ENCODE results near the gene GEMIN5. TPM values are rescaled to one million over a fixed set of nuclear protein-coding genes. Genes with fewer than 3 reads are reported as not detected.

The GEMIN5 gene
- total and polyA plus RNA-seq, 2 of the 13 experiments (the other 11 are each of a cell fraction or from before 2014, with no cell fraction given), result 6.6 to 28.6 TPM

DNA sequence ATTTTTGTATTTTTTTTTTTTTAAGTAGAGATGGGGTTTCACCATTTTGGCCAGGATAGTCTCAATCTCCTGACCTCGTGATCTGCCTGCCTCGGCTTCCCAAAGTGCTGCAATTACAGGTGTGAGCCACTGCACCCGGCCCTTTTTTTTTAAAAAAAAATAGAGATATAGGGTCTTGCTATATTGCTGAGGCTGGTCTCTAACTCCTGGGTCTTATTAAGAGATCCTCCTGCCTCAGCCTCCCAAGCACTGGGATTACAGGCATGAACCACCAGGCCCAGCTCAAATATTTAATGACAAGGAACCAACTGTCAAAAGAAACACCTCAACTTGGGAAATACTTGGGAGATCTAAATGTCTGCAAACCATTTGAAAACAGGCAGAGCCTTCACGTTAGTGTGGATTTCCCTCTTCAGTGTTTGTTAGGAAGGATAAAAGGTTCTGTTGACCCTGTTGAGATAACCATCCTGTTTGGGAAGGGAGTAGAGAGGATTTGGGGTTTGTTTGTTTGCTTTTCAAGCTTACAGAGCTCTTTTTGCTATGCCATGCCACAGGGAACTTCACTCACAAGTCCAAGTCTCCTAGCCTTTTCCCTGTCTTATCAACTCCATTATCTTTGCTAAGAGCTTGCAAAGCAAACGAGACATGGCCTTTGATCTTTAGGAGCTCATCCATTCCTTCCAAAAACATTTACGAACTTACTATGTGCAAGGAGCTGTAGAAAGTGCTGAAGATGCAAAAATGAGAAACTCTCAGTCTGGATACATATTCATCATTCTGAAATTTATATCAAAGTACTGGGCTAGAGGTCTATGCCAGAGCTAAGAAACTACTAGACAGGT lies 95.1 kb downstream of the GEMIN5 start (continued):
- TF ChIP-seq, protein P1, sequence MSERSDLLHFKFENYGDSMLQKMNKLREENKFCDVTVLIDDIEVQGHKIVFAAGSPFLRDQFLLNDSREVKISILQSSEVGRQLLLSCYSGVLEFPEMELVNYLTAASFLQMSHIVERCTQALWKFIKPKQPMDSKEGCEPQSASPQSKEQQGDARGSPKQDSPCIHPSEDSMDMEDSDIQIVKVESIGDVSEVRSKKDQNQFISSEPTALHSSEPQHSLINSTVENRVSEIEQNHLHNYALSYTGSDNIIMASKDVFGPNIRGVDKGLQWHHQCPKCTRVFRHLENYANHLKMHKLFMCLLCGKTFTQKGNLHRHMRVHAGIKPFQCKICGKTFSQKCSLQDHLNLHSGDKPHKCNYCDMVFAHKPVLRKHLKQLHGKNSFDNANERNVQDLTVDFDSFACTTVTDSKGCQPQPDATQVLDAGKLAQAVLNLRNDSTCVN (CRISPR knock-in tag; IDR thresholded peaks at IDR 0.05; ENCODE audit: borderline replicate concordance), result no peak; the same call in 1 of the 2 replicates
- TF ChIP-seq ZNF589 (CRISPR knock-in tag; conservative IDR thresholded peaks at IDR 0.05), result no peak
- no peak for TF ChIP-seq KLF13 (CRISPR knock-in tag; IDR thresholded peaks at IDR 0.05)
- TF ChIP-seq SMAD3 (CRISPR knock-in tag; IDR thresholded peaks at IDR 0.05), result peak; percentile 29; the same call in 1 of the 2 replicates
- TF ChIP-seq KDM2A (CRISPR knock-in tag; IDR thresholded peaks at IDR 0.05; ENCODE audit: borderline replicate concordance, low read depth), result 0 out of 2 replicates have a peak, but pooled peaks have one; percentile 22
- TF ChIP-seq YEATS2 (CRISPR knock-in tag; IDR thresholded peaks at IDR 0.05; ENCODE audit: borderline replicate concordance), result no peak
- TF ChIP-seq EED (CRISPR knock-in tag; IDR thresholded peaks at IDR 0.05), result no peak
- no peak for TF ChIP-seq HNRNPH1 (optimal IDR thresholded peaks at IDR 0.05; ENCODE audit: low read depth, low read length)
- TF ChIP-seq, protein P2, sequence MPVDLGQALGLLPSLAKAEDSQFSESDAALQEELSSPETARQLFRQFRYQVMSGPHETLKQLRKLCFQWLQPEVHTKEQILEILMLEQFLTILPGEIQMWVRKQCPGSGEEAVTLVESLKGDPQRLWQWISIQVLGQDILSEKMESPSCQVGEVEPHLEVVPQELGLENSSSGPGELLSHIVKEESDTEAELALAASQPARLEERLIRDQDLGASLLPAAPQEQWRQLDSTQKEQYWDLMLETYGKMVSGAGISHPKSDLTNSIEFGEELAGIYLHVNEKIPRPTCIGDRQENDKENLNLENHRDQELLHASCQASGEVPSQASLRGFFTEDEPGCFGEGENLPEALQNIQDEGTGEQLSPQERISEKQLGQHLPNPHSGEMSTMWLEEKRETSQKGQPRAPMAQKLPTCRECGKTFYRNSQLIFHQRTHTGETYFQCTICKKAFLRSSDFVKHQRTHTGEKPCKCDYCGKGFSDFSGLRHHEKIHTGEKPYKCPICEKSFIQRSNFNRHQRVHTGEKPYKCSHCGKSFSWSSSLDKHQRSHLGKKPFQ (CRISPR knock-in tag; IDR thresholded peaks at IDR 0.05; ENCODE audit: insufficient replicate concordance), result no peak
- TF ChIP-seq TBX3 (IDR thresholded peaks at IDR 0.05; ENCODE audit: borderline replicate concordance), result peak; percentile 54; the same call in 1 of the 2 replicates
- no peak for TF ChIP-seq MTA1 (CRISPR knock-in tag; IDR thresholded peaks at IDR 0.05; ENCODE audit: borderline replicate concordance)
- TF ChIP-seq RBFOX2 (IDR thresholded peaks at IDR 0.05; ENCODE audit: low read depth, low read length), result no peak
- TF ChIP-seq MYC (CRISPR knock-in tag; IDR thresholded peaks at IDR 0.05; ENCODE audit: borderline replicate concordance), result no peak
- TF ChIP-seq, protein P3, sequence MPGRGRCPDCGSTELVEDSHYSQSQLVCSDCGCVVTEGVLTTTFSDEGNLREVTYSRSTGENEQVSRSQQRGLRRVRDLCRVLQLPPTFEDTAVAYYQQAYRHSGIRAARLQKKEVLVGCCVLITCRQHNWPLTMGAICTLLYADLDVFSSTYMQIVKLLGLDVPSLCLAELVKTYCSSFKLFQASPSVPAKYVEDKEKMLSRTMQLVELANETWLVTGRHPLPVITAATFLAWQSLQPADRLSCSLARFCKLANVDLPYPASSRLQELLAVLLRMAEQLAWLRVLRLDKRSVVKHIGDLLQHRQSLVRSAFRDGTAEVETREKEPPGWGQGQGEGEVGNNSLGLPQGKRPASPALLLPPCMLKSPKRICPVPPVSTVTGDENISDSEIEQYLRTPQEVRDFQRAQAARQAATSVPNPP (CRISPR knock-in tag; IDR thresholded peaks at IDR 0.05), result no peak
- no peak for TF ChIP-seq ZKSCAN1 (IDR thresholded peaks at IDR 0.05; ENCODE audit: low read length)
- no peak for TF ChIP-seq YEATS4 (CRISPR knock-in tag; IDR thresholded peaks at IDR 0.05; ENCODE audit: borderline replicate concordance)
- no peak for TF ChIP-seq ZNF10 (CRISPR knock-in tag; IDR thresholded peaks at IDR 0.05; ENCODE audit: borderline replicate concordance, low read depth)
- no peak for TF ChIP-seq ZNF484 (CRISPR knock-in tag; IDR thresholded peaks at IDR 0.05; ENCODE audit: borderline replicate concordance, low read depth)
- no peak for TF ChIP-seq IKZF1 (IDR thresholded peaks at IDR 0.05)
- peak; percentile 91 for TF ChIP-seq TCF7 (IDR thresholded peaks at IDR 0.05; ENCODE audit: low read depth)
- no peak for TF ChIP-seq SUZ12 (IDR thresholded peaks at IDR 0.05; ENCODE audit: low read depth, low read length)
- TF ChIP-seq, protein P4, sequence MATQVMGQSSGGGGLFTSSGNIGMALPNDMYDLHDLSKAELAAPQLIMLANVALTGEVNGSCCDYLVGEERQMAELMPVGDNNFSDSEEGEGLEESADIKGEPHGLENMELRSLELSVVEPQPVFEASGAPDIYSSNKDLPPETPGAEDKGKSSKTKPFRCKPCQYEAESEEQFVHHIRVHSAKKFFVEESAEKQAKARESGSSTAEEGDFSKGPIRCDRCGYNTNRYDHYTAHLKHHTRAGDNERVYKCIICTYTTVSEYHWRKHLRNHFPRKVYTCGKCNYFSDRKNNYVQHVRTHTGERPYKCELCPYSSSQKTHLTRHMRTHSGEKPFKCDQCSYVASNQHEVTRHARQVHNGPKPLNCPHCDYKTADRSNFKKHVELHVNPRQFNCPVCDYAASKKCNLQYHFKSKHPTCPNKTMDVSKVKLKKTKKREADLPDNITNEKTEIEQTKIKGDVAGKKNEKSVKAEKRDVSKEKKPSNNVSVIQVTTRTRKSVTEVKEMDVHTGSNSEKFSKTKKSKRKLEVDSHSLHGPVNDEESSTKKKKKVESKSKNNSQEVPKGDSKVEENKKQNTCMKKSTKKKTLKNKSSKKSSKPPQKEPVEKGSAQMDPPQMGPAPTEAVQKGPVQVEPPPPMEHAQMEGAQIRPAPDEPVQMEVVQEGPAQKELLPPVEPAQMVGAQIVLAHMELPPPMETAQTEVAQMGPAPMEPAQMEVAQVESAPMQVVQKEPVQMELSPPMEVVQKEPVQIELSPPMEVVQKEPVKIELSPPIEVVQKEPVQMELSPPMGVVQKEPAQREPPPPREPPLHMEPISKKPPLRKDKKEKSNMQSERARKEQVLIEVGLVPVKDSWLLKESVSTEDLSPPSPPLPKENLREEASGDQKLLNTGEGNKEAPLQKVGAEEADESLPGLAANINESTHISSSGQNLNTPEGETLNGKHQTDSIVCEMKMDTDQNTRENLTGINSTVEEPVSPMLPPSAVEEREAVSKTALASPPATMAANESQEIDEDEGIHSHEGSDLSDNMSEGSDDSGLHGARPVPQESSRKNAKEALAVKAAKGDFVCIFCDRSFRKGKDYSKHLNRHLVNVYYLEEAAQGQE (IDR thresholded peaks at IDR 0.05; ENCODE audit: borderline replicate concordance in 1 of 2, low read depth in 1 of 2, low read length in 2 of 2), result no peak

Measured in HepG2 (cell line).